NCI-H510A (cell line): Measurements from ENCODE around the gene CEMIP.

Source experiments
- DNase-seq: peaks from one replicate; lab custom pipeline; 2025; lab: John Stamatoyannopoulos, UW

CEMIP gene

DNA sequence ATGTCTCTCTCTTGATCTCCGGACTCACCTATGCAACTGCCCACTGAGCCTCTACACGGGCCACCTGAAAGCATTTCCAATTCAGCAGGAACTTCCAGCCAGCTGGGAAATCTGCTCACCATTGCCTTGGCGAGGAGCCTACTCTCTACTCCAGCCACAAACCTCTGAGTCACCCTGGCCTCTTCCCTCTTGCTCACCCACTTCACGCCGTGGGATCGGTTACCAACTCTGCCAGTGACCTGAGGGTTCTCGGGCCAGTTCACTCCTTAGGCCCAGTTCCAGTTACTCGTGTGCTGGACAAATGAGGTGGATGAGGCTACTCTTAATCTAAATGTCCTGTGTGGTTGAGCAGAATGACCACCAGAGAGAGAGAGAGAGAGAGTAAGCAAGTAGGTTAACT lies 70.1 kb downstream of the CEMIP start:
- DNase-seq, result no peak

DNA sequence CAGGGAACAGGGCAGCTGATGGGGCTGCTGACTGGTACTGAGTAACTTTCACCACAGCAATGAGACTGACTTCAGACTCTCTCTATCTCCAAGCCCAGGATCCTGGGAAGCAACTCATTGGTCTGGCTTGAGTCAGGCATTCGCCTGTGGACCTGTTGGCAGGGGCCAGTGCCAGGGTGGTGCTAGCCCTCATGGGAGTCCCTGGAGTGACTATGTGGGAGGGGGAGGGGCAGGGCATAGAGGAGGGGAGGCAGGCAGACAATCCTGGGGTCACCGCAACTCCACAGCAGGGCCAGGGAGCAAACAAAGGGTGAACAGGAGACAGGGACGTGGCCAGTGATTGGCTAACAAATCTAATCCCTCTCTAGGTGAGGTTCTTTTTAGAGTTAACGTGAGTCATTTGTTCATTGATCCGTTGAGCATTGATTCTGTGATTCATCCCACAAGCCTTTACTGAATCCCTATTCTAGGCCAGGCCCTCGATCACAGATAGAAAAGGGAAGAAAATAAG lies 71.8 kb downstream of the CEMIP start:
- DNase-seq, result no peak

DNA sequence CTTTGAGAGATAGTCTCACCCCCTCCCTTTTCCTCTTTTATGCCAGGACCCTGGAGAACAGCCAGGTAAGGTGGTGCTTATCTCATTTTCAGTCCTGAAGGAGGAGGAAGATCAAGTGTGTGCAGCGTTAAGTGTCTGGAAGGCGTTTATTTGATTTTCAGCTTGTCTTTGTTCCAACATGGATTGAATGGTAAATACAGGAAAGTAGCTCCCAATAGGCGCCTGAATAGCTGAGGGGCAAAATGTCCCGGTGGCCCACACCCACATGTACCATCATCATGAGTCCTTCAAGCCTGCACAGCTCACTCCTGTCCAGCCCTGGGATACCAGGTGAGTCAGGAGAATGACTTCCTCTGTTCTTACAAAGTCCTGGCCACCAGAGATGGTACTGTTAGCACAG lies 73.5 kb downstream of the CEMIP start:
- no peak for DNase-seq

DNA sequence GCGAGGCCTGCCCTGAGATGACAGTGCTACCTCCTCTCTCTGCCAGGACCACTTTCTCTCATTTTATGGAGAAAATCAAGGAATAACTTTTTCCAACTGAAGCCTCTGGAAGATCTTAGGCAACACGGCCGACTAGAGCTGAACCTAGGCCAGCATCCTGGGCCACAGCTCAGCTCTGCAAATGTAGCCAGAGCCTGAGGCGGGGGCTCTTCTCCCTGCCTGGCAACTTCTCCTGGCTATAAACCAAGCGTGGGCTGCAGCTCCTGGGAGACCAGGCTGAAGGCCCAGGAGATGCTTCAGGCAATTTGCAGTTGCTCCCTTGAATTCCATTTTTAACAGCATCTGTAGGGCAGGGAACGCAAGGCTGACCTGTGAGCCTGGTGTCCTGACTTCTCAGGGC lies 74.9 kb downstream of the CEMIP start:
- no peak for DNase-seq

DNA sequence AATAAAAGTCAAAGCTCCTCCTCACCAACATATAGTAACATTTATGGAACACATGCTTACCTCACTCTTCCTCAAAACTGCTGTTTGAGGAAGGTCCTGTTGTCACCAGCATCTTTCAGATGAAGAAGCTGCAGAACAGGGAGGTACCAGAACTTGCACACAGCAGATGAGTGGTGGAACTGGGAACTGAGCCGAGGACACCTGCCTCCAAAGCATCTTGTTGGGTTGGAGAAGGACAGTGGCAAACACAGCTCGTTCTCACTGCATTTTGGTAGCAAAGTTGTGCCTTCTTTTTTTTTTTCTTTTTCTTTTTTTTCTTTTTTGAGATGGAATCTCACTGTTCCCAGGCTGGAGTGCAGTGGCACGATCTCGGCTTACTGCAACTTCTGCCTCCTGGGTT lies 76.0 kb downstream of the CEMIP start:
- DNase-seq, result no peak

DNA sequence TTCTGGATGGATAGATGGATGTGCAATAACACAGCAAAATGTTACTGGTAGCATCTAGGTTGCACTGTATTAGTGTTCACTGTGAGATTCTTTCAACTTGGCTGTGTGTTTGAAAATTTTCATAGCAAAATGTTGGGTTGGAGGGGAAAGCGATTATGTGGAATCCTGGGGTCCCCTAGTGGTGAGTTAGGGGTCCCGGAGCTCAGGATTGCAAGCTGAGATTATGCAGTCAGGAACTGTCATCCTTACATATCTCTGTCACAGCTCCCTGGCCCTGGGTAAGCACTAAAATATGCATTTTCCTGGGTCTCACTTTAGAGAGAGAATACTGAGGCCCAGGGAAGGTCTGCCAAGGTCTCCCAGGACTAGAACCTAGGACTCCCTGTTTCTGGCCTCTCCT lies 77.2 kb downstream of the CEMIP start:
- DNase-seq, result no peak

DNA sequence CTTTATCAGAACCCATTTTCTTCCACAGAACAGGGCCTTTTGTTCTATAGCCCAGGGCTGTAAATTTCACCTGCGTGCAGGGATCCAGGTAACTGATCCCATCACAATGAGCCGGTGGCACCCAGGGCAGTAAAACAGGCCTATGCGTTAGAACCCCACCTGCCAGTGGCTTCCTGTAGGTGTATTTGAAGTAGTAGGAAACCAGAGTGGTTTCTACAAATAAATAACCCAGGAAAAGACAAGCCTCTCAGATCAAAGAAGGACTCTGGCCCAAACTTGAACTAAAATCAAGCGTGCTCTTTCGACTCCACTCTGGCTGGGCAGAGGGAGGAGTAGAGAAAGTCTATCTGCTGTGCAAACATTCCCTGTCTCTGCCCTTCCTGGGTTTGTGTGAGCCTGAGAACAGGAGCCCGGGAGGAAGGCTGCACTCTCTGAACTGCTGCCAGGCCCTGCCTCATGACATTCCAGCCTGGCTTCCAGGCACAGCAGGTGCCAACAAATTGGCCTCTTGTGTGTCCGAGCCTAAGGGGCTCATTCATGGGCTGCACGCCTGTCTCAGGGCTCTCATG lies 77.7 kb downstream of the CEMIP start:
- DNase-seq, result peak; percentile 51

DNA sequence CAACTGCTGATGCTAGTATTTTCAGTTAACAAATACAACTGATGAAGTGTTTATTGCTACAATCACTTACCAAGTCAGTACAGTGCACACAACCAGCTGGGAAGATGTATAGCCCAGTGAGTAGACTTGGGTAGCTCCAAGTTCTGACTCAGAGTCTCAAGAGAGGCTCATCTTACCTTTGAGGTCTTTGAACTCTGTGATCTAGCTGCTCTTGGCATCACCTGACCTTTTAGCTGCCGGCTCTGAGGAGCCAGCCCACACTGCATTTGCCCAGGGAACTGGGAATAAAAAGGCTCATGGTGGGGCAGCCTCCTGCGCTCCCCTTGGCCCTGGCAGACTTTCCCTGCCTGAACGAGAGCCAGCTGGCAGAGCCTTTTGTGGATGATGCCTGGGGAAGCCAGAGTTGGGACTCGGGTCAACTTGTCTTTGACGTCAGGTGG lies 82.6 kb downstream of the CEMIP start:
- no peak for DNase-seq

DNA sequence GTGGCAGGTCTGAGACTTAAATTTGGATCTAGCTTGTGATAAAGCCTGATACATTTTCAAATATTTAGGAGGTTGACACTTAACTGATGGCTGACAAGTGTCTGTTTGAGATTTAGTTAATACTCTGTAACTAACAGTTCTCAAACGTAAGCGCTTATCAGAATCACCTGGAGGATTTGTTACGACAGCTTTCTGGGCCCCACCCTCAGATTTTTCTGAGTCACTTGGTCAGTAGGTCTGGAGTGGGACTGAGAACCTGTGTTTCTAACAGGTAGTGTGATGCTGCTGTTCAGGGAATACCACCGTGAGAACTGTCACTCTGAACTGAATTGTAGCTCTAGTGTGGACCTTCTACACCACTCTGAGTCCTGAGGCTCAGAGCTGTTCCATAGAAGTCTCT lies 85.5 kb downstream of the CEMIP start:
- DNase-seq, result no peak

DNA sequence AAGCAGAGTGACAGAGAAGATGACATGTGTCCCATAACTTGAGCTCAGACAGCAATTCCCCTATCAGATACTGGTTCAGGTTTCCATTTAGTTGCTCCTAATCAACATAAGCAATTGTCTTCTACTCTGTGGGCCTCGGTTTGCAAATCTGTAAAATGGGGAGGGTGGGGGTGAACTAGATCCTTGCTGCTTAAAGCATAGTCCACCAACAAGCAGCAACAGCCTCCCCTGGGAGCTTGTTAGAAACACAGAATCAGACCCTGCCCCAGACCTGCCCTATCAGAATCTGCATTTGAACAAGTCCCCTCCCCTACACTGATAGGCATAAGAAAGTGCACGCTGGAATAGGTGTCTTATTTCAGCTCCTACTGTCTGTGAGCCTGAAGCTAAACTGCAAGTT lies 87.8 kb downstream of the CEMIP start:
- no peak for DNase-seq

DNA sequence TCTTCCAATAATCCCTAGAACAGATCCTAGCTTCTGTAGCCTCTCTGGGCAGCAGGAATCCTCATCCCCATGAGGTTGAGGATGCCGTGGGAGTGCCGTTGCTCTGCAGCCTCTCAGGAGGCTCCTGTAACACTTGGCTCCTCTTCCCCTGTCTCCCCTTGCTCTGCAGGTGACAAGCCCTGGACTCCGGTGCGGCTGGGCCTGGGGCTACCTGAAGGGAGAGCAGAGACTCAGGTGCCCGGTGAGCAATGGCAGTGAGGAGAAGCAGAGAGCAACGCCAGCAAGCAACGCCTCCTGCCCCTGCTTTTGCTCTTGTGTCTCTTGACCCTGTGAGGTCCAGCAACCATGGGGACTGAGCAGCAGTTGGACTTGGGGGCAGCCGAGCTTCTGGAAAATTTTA lies 91.2 kb downstream of the CEMIP start:
- DNase-seq, result no peak

DNA sequence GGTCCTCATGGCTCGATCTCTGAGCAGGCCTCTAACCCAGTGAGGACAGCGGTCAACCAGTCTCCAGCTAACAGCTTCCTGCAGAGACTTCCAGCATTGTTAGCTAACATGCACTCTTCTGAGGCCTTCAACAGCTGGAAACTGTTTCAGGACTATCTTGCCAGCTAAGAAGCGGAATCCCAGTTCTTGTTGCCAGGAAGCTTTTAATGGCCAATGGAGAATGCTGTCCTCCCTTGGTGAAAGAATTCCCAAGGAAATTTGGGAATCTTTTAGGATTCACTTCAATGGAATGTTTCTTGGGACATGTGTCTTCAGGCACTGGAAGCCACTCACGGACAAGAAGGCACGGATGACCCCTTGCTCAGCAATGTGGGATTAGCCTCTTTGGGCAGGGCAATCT lies 91.7 kb downstream of the CEMIP start:
- DNase-seq, result no peak

DNA sequence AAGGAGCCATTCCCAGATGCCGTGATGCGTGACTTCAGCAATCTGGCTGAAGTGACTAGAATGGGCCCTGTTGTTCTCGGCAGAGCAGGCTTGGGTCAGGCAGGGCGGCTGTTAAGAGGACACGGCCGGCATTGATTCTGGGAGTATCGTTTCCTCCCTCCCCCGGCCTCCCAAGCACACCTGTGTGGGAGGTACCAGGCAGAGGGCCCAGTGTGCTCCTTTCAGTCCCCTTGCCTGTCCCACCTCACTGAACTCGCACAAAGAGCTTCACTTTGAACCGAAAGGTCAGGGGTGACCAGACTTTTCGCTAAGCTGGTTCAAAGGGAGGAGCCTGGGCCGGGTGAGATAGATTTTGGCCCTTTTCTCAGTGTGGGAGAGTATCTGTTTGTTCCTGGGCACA lies 92.7 kb downstream of the CEMIP start:
- DNase-seq, result no peak

DNA sequence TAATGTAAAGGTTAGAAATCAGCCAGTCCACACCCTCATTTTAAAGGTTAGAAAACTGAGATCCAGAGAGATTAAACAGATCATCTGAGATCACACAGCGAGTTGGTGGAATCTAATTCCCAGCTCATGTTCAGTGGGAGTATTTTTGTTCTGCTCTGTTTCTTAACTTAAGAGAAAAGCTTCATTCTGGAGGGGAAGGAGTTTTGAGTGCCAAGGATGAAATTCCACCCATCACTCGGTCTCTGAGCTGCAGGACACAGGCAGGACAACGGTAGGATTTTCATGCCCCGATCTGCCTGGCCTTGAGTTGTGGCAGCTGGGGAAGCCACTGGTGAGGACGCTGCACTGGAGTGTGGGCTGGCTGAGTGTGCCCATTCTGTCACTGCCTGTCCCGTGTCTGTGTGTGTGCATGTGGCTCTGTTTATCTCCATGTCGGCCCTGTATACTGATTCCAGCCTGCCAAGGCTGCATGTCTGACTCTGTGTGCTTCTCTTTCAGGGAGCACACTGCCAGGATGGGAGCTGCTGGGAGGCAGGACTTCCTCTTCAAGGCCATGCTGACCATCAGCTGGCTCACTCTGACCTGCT lies 94.3 kb downstream of the CEMIP start:
- DNase-seq, result no peak

DNA sequence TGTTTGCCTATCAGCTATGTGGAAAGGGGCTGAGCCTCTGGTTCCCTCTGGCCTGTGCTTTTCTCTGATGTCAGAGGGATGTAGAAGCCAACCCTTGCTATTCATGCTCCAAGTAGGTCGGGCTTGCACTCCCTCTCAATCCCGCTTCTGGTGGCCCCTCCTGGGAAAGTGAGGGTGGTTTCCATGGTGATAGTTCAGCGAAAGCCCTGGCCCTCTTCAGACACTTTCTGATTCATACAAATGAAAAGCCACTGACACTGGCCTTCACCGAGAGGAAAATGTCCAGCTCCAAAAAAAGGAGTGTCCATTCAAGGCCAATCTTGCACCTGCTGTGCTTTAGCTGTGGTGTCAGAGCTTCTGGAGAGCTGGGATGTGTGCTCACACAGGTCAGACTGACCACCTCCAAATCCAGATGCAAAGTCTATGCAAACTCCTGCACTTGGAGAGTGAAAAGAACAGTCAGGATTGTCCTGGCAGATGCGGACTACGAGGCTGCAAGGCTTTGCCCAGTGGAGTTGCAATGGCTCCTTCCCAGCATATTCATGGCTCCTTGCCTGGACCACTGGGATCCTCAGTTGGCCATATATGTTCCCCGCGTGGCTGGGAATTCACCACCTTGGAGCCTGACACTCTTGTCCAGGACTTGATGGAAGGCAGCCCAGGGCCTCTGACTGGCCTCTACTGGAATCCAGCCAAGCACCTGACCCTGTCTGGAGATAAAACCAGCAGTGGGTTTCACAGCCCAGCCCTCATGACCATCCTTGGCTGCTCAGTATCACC lies 96.6 kb downstream of the CEMIP start:
- DNase-seq, result no peak

DNA sequence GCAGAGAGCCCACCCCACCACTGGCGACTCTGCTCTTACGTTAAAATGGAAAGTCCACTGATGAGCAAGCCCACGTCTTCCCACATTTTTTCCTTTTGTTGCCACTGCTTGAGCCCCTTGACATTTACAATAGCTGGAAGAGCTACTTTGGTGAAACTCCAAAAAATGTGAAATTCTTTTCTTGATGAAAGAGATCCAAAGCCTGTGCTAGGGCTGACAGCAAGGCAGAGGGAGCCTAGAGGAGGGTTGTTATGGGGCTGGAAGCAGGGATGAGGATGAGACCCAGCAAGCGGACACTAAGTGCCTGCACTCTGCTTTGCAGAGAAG lies 97.1 kb downstream of the CEMIP start:
- DNase-seq, result no peak

DNA sequence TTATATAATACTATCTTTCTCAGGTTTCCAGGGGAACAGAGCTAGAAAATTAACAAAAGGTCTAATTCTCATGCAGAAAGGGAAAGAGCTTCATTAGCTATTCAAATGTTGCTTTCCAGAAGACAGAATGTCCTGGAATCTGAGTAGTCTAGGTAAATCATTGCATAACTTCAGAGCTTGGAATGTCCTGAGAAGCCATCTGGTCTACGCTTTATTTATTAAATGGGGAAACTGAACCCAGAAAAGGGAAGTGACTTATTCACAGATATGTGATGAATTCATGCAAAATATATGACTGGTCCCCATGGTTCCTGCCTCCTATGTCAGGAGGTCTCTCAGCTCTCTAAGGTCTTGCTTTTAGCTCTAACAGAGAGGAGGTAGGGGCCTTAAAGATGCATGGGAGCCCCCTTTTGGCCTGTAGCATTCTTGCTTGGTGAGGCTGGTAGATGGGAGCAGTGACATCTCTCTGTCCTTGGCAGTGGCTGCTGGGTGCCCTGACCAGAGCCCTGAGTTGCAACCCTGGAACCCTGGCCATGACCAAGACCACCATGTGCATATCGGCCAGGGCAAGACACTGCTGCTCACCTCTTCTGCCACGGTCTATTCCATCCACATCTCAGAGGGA lies 99.2 kb downstream of the CEMIP start:
- DNase-seq, result no peak

DNA sequence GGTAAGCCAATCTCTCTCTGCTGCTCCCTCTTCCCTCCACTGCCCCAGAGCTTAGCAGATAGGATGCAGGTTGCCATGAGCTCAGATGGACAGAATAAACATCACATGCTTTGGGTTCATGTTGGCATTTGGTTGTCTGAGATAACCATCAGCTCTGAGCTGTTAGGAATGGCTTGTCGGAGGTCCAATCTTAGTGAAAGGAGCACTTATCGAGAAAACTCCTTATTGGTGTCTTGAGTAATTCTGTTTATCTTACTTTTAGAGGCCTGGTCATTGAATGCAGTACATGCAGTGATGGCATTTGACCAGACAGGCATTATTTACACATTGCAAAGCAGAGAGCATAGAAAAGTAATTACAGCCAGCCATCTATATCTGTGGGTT lies 99.7 kb downstream of the CEMIP start:
- DNase-seq, result no peak

DNA sequence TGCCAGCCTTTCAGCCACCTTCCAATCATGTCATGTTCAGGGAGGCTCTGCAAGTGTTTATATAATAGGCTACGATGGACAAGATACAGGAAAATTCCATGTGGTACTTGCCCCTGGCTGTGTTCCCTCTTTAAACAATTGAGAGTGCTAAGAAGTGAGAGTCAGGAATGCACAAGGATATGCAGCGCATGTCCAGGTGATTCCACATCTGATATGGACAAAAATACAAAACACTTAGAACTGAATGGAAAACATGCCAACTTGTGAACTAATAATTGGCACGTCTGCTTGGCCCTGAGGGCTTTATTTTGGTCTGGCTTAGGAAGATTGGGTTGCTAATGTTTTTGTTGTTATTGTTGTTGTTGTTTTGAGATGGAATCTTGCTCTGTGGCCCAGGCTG lies 100.9 kb downstream of the CEMIP start:
- DNase-seq, result no peak

DNA sequence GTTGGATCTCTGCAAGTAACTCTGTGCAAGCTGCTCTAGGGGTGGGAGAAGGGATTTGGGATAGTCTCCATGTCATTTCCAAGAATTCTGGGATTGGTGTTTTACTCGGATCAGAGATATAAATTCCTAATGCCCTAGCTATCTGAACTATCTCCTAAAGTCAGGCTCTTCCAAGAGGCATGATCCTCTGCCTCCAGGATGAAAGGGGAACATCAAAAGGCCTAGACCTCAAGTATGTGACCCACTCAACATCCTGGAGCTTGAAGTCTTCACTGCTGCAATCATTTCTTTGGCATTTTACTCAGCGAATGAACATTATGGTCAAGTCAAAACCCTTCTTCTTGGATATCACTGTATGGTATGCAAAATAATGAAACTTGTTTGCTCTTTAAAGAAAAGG lies 104.5 kb downstream of the CEMIP start:
- no peak for DNase-seq

DNA sequence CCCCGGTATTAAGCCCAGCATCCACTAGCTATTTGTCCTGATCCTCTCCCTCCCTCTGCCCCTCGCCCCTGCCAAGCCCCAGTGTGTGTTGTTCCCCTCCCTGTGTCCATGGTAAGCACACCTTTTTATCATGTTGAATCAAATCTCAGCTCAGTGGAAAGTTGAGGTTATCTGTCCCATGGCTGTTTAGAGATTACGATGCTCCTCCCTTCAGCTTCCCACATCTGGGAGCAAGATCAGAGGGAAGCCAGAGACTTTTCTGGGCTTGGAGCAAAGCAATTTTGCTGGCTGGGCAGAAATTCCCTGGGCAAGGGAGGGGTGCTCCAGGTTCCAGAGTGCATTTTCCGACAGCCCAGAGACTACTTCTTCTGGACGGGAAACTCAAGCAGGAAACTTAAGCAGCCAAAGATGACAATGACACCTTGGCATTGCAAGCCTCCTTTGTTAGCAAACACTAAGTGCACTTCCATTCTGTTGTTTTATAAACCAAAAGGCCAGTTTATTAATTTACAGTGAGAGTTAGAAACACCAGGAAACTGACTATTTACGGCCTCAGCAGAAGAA lies 105.9 kb downstream of the CEMIP start:
- no peak for DNase-seq

DNA sequence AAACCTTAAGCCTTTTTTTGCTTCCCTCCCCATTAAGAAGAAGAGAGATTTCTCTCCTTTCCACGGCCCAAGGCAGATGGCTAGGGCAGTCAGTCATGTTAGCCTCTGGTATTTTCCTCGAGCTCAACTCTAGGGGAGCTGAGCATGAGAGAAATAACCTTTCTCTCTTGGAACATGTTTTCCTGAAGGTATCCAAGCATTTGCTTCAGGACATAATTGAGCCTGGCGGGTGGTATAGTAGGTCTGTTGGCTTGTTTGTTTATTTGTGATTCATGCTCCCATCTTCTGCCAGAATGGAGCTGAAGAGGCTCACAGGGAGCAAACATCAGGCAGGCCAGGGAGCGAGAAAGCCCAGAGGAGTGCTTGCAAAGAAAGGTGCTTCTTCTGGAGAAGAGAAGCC lies 108.0 kb downstream of the CEMIP start:
- DNase-seq, result no peak

DNA sequence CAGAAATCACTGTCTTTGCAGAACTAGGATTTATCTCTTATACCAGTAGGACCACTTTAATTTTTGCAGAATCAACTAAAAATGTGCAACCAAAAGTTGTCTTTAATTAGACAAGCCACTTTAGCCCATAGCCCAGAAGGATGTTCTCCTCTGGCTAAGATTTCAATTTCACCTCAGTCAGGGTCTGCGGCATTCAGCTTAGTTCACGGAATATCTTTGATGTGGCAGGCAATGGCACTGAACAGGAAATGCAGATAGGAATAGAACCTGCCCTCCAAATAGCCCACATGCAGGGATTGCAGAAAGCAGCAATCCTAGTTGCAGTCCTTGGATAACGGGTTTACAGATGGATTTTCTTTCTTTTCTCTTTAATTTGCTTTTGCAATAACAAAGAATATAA lies 109.7 kb downstream of the CEMIP start:
- no peak for DNase-seq
